ENCODE measurements around the gene CRTC1.

DNA sequence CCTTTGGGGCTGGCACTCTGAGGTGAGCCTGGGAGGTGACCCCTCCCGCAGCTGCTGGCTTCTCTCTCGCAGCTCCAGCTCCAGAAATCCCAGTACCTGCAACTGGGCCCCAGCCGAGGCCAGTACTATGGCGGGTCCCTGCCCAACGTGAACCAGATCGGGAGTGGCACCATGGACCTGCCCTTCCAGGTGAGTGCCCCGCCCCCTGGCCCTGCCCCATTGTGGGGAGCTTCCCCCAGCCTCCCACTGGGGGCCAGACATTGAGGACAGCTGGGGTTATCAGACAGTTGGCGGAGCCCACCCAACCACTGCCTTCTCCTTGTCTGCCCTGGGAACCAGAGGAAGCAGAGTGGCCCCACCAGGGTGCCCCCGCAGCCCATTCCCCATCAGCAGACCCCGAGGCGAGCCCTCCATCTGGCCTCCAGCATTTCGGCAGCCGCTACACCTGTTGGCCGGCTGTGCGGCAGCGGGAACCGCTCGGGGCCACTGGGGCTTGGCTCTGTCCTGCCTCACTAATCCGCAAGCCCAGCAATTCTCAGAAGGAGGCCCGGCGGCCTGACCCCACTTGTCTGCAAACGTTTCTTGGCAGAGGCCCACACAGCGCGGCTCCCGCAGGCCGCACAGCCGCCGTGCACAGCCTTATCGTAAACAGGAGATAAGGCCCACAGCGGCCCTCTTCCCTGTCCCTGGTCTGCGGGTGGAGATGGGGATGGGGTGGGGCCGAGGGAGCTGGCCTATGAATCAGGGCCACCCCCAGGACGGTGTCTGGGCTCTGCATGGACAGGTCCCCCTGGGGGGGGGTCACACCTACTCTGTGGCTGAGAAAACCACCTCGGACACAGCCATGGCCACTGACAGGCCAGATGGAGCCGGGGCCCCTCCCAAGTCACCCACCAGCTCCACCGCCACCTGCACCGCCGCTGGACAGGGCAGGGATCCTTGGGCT lies 59.6 kb downstream of the CRTC1 start:
- TF ChIP-seq POLR2AphosphoS5 (IDR thresholded peaks at IDR 0.05; ENCODE audit: low read depth, low read length) (no peak), TAF1 (IDR thresholded peaks at IDR 0.05; ENCODE audit: borderline replicate concordance, insufficient read depth, low read length) (no peak), SIN3A (IDR thresholded peaks at IDR 0.05; ENCODE audit: borderline replicate concordance, insufficient read depth, low read length) (no peak), FOXP2 (optimal IDR thresholded peaks at IDR 0.05; ENCODE audit: borderline replicate concordance, extremely low read depth, extremely low read length, insufficient read depth) (peak; percentile 27)
- TF ChIP-seq, protein P1, sequence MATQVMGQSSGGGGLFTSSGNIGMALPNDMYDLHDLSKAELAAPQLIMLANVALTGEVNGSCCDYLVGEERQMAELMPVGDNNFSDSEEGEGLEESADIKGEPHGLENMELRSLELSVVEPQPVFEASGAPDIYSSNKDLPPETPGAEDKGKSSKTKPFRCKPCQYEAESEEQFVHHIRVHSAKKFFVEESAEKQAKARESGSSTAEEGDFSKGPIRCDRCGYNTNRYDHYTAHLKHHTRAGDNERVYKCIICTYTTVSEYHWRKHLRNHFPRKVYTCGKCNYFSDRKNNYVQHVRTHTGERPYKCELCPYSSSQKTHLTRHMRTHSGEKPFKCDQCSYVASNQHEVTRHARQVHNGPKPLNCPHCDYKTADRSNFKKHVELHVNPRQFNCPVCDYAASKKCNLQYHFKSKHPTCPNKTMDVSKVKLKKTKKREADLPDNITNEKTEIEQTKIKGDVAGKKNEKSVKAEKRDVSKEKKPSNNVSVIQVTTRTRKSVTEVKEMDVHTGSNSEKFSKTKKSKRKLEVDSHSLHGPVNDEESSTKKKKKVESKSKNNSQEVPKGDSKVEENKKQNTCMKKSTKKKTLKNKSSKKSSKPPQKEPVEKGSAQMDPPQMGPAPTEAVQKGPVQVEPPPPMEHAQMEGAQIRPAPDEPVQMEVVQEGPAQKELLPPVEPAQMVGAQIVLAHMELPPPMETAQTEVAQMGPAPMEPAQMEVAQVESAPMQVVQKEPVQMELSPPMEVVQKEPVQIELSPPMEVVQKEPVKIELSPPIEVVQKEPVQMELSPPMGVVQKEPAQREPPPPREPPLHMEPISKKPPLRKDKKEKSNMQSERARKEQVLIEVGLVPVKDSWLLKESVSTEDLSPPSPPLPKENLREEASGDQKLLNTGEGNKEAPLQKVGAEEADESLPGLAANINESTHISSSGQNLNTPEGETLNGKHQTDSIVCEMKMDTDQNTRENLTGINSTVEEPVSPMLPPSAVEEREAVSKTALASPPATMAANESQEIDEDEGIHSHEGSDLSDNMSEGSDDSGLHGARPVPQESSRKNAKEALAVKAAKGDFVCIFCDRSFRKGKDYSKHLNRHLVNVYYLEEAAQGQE (IDR thresholded peaks at IDR 0.05; ENCODE audit: insufficient read depth in 1 of 2, low read depth in 2 of 2, low read length in 2 of 2) = no peak
